Activated CD8-positive, alpha-beta memory T cell treated with anti-CD3 and anti-CD28 coated beads for 36 hours (primary cell): Measurements from ENCODE around the gene GALNT6. TPM values are rescaled to one million over a fixed set of nuclear protein-coding genes. Genes with fewer than 3 reads are reported as not detected.

ENCODE experiments used
- CTCF ChIA-PET: fragments of 350-600 bp; sonication (Branson Sonifier 250); formaldehyde crosslinking; loops from one replicate; lab custom pipeline; 2021; ENCODE audit warnings: antibody characterized with exemption; lab: Charles Lee
- POLR2A ChIA-PET: fragments of 350-600 bp; sonication (Branson Sonifier 250); formaldehyde crosslinking; loops from one replicate; lab custom pipeline; 2021; ENCODE audit warnings: antibody characterized with exemption; lab: Charles Lee
- total RNA-seq, 2 experiments: library from RNA; stranded (reverse); gene quantifications; one replicate each; pipeline ENCODE4 v1.2.3, GENCODE V29; 2021

GALNT6 gene
- total RNA-seq, 2 experiments from 2014 or later, result 21.5 to 23.1 TPM

- ChIA-PET CTCF (no interaction called here), POLR2A (no interaction called here)
Measured at GRCh38 chr12:51407604-51408003, 16.4 kb upstream of the GALNT6 start.

GRCh38 chr12:51406859-51407258 is 15.7 kb upstream of the GALNT6 start:
- CTCF ChIA-PET, result interaction anchor here (0.7 kb wide), 1 partner anchor 18 kb away, joined by 3 read pairs; the partner anchor contains the start of gene SLC4A8
- POLR2A ChIA-PET, result no interaction called here

GRCh38 chr12:51406290-51406689 is 15.1 kb upstream of the GALNT6 start:
- CTCF ChIA-PET, result no interaction called here
- POLR2A ChIA-PET, result no interaction called here

- ChIA-PET POLR2A (no interaction called here), CTCF (no interaction called here)
Measured at GRCh38 chr12:51405801-51406207, 14.6 kb upstream of the GALNT6 start.

- POLR2A ChIA-PET, result no interaction called here
Measured at GRCh38 chr12:51404627-51405026, 13.4 kb upstream of the GALNT6 start.

GRCh38 chr12:51403681-51404136 is 12.5 kb upstream of the GALNT6 start:
- POLR2A ChIA-PET, result no interaction called here

More at GRCh38 chr12:51404627-51405026, 13.4 kb upstream of the GALNT6 start:
- CTCF ChIA-PET, result no interaction called here

GRCh38 chr12:51403159-51403558 is 12.0 kb upstream of the GALNT6 start:
- POLR2A ChIA-PET, result no interaction called here

More at GRCh38 chr12:51403681-51404136, 12.5 kb upstream of the GALNT6 start:
- CTCF ChIA-PET, result no interaction called here

GRCh38 chr12:51401900-51402299 is 10.7 kb upstream of the GALNT6 start:
- POLR2A ChIA-PET, result no interaction called here
- CTCF ChIA-PET, result no interaction called here

More at GRCh38 chr12:51403159-51403558, 12.0 kb upstream of the GALNT6 start:
- CTCF ChIA-PET, result no interaction called here

GRCh38 chr12:51401486-51401885 is 10.3 kb upstream of the GALNT6 start:
- ChIA-PET POLR2A (no interaction called here), CTCF (no interaction called here)

GRCh38 chr12:51401020-51401419 is 9.8 kb upstream of the GALNT6 start:
- CTCF ChIA-PET, result no interaction called here
- POLR2A ChIA-PET, result no interaction called here

GRCh38 chr12:51399891-51400290 is 8.7 kb upstream of the GALNT6 start:
- CTCF ChIA-PET, result interaction anchor here (0.7 kb wide), 1 partner anchor 161 kb away, joined by 4 read pairs; the partner anchor contains the start of gene DAZAP2
- POLR2A ChIA-PET, result no interaction called here

GRCh38 chr12:51397670-51398069 is 6.5 kb upstream of the GALNT6 start:
- CTCF ChIA-PET, result no interaction called here
- POLR2A ChIA-PET, result no interaction called here

- CTCF ChIA-PET, result interaction anchor here (1.2 kb wide), 1 partner anchor 26 kb away, joined by 4 read pairs; no protein-coding TSS in a partner anchor
- POLR2A ChIA-PET, result interaction anchor here (0.7 kb wide), 1 partner anchor 527 kb away, joined by 6 read pairs; no protein-coding TSS in a partner anchor
Measured at GRCh38 chr12:51395283-51396230, 4.4 kb upstream of the GALNT6 start.

GRCh38 chr12:51393676-51394545 is 2.7 kb upstream of the GALNT6 start:
- ChIA-PET POLR2A (no interaction called here), CTCF (interaction anchor here (1.1 to 1.2 kb wide), 2 partner anchors 11 to 24 kb away, joined by 3 to 4 read pairs; no protein-coding TSS in a partner anchor)

- POLR2A ChIA-PET, result interaction anchor here (0.6 to 0.7 kb wide), 2 partner anchors 65 to 413 kb away, joined by 3 to 13 read pairs; no protein-coding TSS in a partner anchor
- CTCF ChIA-PET, result interaction anchor here (0.6 to 1.5 kb wide), 2 partner anchors 17 to 27 kb away, joined by 4 to 5 read pairs; no protein-coding TSS in a partner anchor
Measured at GRCh38 chr12:51392556-51393237, 1.5 kb upstream of the GALNT6 start.

GRCh38 chr12:51390891-51391282 is 319 bp downstream of the GALNT6 start:
- ChIA-PET POLR2A (interaction anchor here (0.5 to 2.2 kb wide), 2 partner anchors 22 to 173 kb away, joined by 3 to 17 read pairs; partner anchors contain the start of gene POU6F1), CTCF (interaction anchor here (0.6 to 1.5 kb wide), 5 partner anchors 22 to 1713 kb away, joined by 3 to 5 read pairs (median 4); no protein-coding TSS in a partner anchor)

- POLR2A ChIA-PET, result interaction anchor here (0.6 to 2.2 kb wide), 2 partner anchors 22 to 364 kb away, joined by 4 to 17 read pairs; no protein-coding TSS in a partner anchor
- CTCF ChIA-PET, result interaction anchor here (1.1 kb wide), 2 partner anchors 21 to 31 kb away, joined by 4 read pairs; no protein-coding TSS in a partner anchor
Measured at GRCh38 chr12:51390457-51390856, 749 bp downstream of the GALNT6 start.

GRCh38 chr12:51389302-51389999 is 1.8 kb downstream of the GALNT6 start:
- ChIA-PET CTCF (interaction anchor here (0.9 kb wide), 1 partner anchor 61 kb away, joined by 4 read pairs; no protein-coding TSS in a partner anchor), POLR2A (no interaction called here)
